GM10847 (cell line): Measurements from ENCODE around the gene CPA3.

Experiments
- POLR2A ChIP-seq: IDR thresholded peaks from 2 replicates; pipeline ENCODE4 v1.6.1; 2011; ENCODE audit not compliant: insufficient read length; ENCODE audit errors: extremely low read depth

Gene CPA3

DNA sequence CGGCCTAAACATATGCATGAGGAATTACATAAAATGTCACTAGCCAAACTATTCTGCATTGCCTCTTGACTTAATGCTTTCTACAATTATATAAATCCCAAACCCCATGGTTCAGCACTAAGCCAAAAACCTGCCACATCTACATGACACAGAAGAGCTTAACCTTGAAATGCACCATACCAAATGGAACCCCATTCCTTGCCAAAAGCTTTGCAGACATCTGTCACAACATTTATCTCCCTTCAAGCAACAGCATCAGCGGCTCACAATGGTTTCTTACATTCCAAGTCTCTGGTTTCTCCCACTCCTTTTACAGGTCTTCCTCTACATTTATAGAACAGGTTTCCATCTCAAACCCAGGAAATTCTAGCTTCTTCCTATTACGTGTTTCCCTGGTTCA, 67.9 kb downstream of the CPA3 start:
- no peak for TF ChIP-seq POLR2A

DNA sequence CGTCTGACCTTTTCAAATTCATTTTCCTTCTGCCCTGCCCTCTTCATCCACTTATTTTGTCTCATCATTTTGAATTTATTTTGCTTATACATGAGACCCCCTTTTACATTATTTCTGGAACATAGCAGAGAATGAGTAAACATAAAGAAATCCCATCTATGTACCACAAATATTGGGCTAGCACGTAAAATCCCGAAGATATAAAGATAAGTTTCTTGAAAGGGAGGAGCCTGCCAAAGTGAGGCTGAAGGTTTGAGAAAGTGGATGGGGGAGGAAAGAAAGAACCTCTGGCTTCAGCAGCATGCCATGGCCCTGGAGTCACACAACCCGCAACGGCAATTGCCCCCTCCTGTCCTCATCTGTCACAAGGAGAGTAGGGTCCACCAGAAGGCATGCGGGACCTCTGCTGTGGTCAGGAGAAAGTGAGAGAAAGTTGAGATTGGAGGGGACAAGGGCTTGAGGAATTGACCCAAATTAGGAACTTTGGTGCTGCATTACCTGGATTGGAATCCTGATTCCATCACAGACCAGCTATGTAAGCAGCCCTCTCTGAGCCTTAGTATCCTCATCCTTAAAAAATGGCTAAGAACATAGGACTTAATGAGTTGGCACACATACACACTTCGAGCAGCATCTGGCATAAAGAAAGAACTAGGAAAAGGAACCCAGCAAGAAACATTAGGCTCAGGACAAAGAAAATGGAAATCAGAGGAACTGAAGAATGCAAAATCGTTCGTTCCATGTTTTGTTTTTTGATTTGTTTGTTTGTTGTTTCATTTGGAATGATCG, 72.6 kb downstream of the CPA3 start:
- TF ChIP-seq POLR2A, result no peak

DNA sequence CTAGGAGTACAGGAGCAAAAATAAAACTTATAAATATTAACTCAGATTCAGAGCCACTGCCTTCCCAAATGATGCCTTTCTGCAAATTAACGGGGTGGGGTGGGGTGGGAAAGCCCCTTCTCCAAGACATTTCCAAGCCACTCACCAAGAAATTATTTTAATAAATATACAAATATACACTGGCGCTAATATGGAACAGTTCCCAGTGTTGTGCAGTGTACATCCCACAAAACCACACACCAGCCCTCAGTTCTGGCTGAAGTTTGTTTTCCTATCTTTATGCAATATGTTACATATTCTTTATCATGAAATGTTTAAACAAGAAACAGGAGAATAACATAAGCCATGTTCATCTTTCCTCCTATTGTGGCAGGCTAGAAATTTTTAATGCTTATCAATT, 73.2 kb downstream of the CPA3 start:
- no peak for TF ChIP-seq POLR2A

DNA sequence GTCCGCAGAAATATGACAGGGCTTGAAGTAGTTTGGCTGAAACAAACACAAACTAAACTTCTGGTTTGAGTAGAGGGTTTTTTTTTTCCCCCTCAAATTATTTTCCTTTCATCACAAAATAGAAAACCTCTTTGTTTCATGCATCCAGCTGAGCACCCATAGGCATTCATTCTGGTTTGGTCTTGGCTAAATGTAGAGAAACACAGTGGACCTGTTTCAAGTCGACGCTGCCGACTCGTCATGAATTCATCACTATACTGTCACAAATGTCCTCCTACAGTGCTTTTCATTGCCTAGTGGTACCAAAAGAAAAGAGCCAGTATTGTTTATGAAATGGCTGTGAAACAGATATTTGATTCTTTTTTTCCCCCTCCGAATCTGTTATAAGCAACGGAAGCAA, 73.8 kb downstream of the CPA3 start:
- TF ChIP-seq POLR2A, result no peak

DNA sequence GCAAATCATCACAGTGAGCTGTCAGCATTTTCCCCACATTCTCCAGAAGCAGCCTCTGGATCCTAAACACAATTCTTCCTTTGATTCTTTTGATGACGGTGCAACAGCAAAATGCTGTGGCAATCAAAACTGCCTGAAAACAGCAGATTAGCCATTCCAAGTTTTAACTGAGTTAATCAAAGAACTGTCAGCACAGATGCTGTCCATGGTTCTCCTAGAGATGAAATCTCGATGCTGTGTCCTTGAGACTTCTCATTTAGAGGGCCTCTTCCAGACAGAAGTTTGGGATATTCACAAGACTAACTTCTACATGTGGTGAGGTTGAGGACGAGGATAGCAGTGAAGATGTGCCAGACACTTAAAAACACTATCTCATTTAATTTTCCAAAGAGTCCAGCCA, 75.9 kb downstream of the CPA3 start:
- TF ChIP-seq POLR2A, result no peak

DNA sequence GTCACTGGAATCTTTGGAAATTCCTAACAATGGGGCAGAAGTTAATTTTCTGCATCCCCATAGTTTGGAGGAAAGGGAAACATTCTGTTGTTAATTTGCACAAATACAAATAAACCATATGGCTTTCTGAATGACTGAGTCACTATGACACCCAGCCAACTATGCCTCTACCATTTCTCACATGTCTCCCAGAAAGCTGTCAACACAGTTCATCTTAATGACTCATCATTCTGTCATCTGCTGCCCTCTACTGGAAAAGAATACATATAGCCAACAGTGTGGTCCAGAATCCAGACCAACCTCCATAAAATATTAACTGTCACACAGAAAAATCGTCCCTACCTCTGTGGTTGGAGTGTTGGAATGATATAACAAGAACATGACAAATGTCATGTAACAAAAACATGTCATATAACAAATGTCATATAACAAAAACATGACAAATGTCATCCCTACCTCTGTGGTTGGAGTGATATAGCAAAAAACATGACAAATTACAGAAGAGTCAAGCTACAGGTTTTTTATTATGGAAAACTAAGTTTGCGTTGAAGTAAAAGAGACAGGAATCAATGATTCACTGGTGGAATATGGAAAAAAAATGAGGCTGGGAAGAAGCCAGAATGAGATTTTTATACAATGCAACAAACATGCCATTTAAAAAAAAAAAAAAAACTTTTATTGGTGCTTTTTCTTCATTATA, 78.6 kb downstream of the CPA3 start:
- no peak for TF ChIP-seq POLR2A

DNA sequence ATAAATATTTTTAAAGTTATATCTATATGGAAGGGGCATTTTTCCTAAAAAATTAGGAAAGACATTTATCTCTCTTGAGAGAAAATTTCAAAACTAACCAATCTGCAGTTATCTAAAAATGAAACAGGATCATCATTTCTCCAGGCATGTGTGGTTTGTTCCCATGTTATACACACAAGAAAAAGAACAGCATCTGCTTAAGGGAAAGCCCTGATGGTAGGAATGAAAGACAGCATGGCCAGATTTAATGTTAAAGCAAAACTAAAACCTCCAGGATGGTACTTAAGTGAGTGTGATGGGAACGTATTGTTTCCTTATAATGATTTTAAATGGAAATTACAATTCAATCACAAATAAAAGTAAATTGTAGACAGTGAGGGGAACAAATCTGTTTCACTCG, 80.0 kb downstream of the CPA3 start:
- no peak for TF ChIP-seq POLR2A
